GM12891 (cell line): ENCODE measurements around the gene DPH5. TPM values are rescaled to one million over a fixed set of nuclear protein-coding genes. Genes with fewer than 3 reads are reported as not detected.
"Not testable (repeated sequence)": the region's sequence is repeated elsewhere in the genome, so short reads cannot be mapped to it uniquely, and the experiment has no call there.

Experiments used
- DNase-seq: peaks from one replicate; pipeline ENCODE4 v3.0.0; 2011; ENCODE audit warnings: low spot score; ENCODE audit not compliant: insufficient read length
- FAIRE-seq: peaks from 2 replicates; lab custom pipeline; 2011; peaks lifted over from hg19 to GRCh38; lab: Jason Lieb, UNC
- PAX5 ChIP-seq: IDR thresholded peaks from 2 replicates; pipeline ENCODE4 v1.6.1; 2011; ENCODE audit warnings: low read length, moderate library complexity, mild to moderate bottlenecking; ENCODE audit not compliant: insufficient read depth, severe bottlenecking
- POLR2A ChIP-seq: IDR thresholded peaks from 2 replicates; pipeline ENCODE4 v1.6.1; 2011; ENCODE audit warnings: low read depth, low read length, control low read depth
- POLR2AphosphoS5 ChIP-seq: IDR thresholded peaks from 2 replicates; pipeline ENCODE4 v1.6.1; 2011; ENCODE audit warnings: low read depth, low read length, control low read depth
- POU2F2 ChIP-seq: IDR thresholded peaks from 2 replicates; pipeline ENCODE4 v1.6.1; 2011; ENCODE audit warnings: low read depth, mild to moderate bottlenecking, control low read depth, low read length, moderate library complexity
- SPI1 ChIP-seq: IDR thresholded peaks from 2 replicates; pipeline ENCODE4 v1.6.1; 2011; ENCODE audit warnings: low read depth, low read length, control low read depth
- TAF1 ChIP-seq: IDR thresholded peaks from 2 replicates; pipeline ENCODE4 v1.6.1; 2011; ENCODE audit warnings: low read depth, low read length, control low read depth
- polyA plus RNA-seq: library from polyadenylated mRNA; unstranded; fragments of >200 nt; gene quantifications from one replicate; pipeline ENCODE4 v1.2.1, GENCODE V29; 2012; ENCODE audit warnings: low read depth, missing spikeins, inconsistent platforms; ENCODE audit not compliant: missing spikeins

The DPH5 gene
- 52.4 TPM for polyA plus RNA-seq

- DNase-seq: peak; percentile 39
- FAIRE-seq: peak; percentile 95
- peak; percentile 94 for TF ChIP-seq TAF1
- TF ChIP-seq PAX5: no peak
- TF ChIP-seq SPI1: no peak
- peak; percentile 94 for TF ChIP-seq POLR2A
- peak; percentile 79 for TF ChIP-seq POU2F2
- peak; percentile 96 for TF ChIP-seq POLR2AphosphoS5
Measured at GRCh38 chr1:101025657-101026429, at the start of gene DPH5. TSS of gene DPH5 (minus strand) at chr1:101025784. CDS start at chr1:101025443, 341 bp downstream.

DNA sequence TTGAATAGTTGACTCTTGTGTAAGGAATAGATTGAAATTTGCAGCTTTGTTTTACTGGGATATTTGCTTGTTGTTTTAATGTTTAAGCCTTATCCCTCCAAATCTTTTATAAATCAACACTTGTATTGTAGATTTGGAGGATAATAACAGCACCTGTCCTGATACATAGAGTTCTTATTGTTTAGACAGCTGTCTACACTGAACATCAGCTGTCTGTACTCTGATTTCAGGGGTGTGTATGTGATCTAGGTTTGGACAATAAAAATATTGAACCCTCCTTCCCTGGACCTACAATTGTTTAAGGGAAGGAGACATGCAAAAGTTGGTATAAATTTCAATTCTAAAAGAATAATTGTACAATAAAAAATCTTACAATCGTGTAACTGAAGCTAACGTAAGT lies 48.3 kb upstream of the DPH5 start:
- no peak for DNase-seq
- TF ChIP-seq SPI1 (no peak), PAX5 (no peak), TAF1 (no peak)
- no peak for FAIRE-seq

DNA sequence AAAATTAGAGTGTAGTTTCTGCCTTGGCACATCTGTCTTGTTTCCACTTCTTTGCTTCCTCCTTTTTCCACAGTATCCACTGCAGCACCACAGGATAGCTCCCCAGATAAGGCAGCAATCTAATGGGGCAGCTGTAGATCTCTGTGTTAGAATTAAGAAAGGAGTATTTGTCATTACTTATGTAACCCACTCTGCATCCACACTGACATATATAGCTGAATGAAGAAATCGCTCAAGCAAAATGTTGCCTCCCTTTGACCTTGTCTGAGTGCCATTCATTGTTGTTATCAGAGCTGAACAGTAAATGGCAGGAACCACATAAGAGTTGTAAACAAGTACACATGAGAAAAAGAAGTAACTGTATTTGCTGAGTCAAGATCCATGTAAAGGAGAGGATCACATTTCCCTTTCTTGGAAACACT lies 45.9 kb upstream of the DPH5 start:
- TF ChIP-seq PAX5 (no peak), POU2F2 (no peak), POLR2AphosphoS5 (no peak), SPI1 (no peak), TAF1 (no peak), POLR2A (no peak)
- FAIRE-seq (no peak), DNase-seq (no peak)

GRCh38 chr1:101069158-101069557 lies 43.6 kb upstream of the DPH5 start:
- FAIRE-seq (no peak), DNase-seq (no peak)
- TF ChIP-seq TAF1 (no peak), POLR2AphosphoS5 (no peak), PAX5 (no peak), POU2F2 (no peak), POLR2A (no peak)

GRCh38 chr1:101066937-101067335 lies 41.4 kb upstream of the DPH5 start:
- not testable (repeated sequence) for DNase-seq

GRCh38 chr1:101066260-101066936 lies 40.8 kb upstream of the DPH5 start:
- DNase-seq: no peak
- FAIRE-seq: peak; percentile 70
- TF ChIP-seq POU2F2 (no peak), POLR2AphosphoS5 (no peak), PAX5 (no peak), TAF1 (no peak), POLR2A (no peak), SPI1 (no peak)

More at GRCh38 chr1:101066937-101067335, 41.4 kb upstream of the DPH5 start:
- FAIRE-seq: not testable (repeated sequence)

DNA sequence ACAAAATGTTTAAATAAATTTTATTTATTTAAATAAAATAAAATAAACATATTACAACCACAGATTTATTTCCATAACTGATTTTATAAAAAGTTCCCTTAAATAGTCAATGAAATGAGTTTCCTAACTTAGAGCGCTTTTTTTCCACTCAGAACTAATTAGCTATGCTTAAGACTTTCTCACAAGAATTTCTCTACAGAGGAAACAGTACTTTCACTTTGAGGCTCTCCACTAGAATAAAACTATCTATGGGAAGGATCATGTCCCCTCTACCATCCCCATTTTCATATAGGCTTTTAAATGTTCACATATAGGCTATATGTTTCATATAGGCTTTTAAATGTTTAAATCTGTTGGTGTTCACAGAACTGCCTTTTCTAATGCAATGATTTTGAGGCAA lies 40.0 kb upstream of the DPH5 start:
- DNase-seq (no peak), FAIRE-seq (peak; percentile 71)
- TF ChIP-seq POLR2A (no peak), TAF1 (no peak), SPI1 (no peak), POU2F2 (no peak), POLR2AphosphoS5 (no peak), PAX5 (no peak)

DNA sequence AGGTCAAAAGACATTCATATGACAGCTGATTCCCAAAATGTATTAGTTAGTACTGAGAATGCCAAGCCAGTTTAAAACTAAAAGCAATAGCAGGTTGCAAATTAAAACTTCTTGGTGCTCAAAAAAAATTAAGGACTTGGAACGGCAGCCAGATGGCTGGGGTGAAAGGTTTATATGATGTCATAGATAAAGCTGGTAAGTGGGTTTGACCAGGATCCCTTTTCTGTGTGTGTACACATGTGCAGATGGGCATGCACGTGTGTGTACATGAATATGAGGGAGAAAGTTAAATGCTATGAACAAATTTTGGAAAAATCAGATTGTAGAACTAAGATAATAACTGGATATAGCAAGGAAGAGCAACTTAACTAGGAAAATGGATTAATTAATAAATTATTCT lies 39.1 kb upstream of the DPH5 start:
- TF ChIP-seq PAX5 (no peak), TAF1 (no peak), SPI1 (no peak), POLR2AphosphoS5 (no peak), POLR2A (no peak), POU2F2 (no peak)
- FAIRE-seq (peak; percentile 13), DNase-seq (no peak)

GRCh38 chr1:101060992-101061391 lies 35.4 kb upstream of the DPH5 start:
- no peak for DNase-seq
- peak; percentile 62 for TF ChIP-seq PAX5
- no peak for TF ChIP-seq TAF1
- FAIRE-seq: no peak

GRCh38 chr1:101059945-101060542 lies 34.5 kb upstream of the DPH5 start:
- DNase-seq: no peak
- no peak for TF ChIP-seq TAF1
- no peak for TF ChIP-seq POU2F2
- no peak for TF ChIP-seq POLR2A
- no peak for TF ChIP-seq POLR2AphosphoS5
- TF ChIP-seq SPI1: no peak
- no peak for TF ChIP-seq PAX5
- peak; percentile 77 for FAIRE-seq
